Measurements from ENCODE around the gene HOXD13. TPM values are rescaled to one million over a fixed set of nuclear protein-coding genes. Genes with fewer than 3 reads are reported as not detected.

HOXD13 gene
- total RNA-seq, 4 donors from 2014 or later: not detected

- intact Hi-C loops (cut with DNase I; ENCODE audit: low total_unique reads) (loop anchor here (2.0 kb wide), 1 partner anchor 17 kb away; no protein-coding TSS in a partner anchor), in situ Hi-C loops (cut with MboI; ENCODE audit: low sequenced_read_pairs in 4 of 4) (loop anchor here in 2 of 4 donors (10.0 to 25.0 kb wide), 2 partner anchors 407 to 729 kb away; no protein-coding TSS in a partner anchor)
- TF ChIP-seq POLR2A (IDR thresholded peaks at IDR 0.05): no peak
- TF ChIP-seq CTCF (IDR thresholded peaks at IDR 0.05 in 4 of 5, conservative IDR thresholded peaks at IDR 0.05 in 1 of 5): no peak
- DNase-seq (no peak), ATAC-seq (no peak)
- Histone ChIP-seq H3K4me3 (no peak overlapping the region), H3K9me3 (no peaks in the 10 kb centered on the region), H3K36me3 (no peaks in the 10 kb centered on the region), H3K4me1 (peaks cover 3 to 6% of the 10 kb centered on the region in 2 donors), H3K27ac (no peak overlapping the region), H3K27me3 (peaks cover 96 to 98% (median 98%) of the 10 kb centered on the region in 3 donors)
Measured at GRCh38 chr2:176091329-176092258, 927 bp upstream of the HOXD13 start.

- DNase-seq: no peak
- H3K4me1 ChIP-seq: peaks cover 15 to 16% of the 10 kb centered on the region in 2 donors
- in situ Hi-C loops (cut with MboI; ENCODE audit: low sequenced_read_pairs in 4 of 4) (loop anchor here in 2 of 4 donors (10.0 to 25.0 kb wide), 2 partner anchors 409 to 731 kb away; no protein-coding TSS in a partner anchor), intact Hi-C loops (cut with DNase I; ENCODE audit: low total_unique reads) (loop anchor here (2.0 kb wide), 1 partner anchor 19 kb away; no protein-coding TSS in a partner anchor)
- H3K9me3 ChIP-seq: no peaks in the 10 kb centered on the region
- H3K36me3 ChIP-seq: no peaks in the 10 kb centered on the region
- ATAC-seq: no peak
- no peak for TF ChIP-seq CTCF (IDR thresholded peaks at IDR 0.05 in 4 of 5, conservative IDR thresholded peaks at IDR 0.05 in 1 of 5)
- no peak for TF ChIP-seq POLR2A (IDR thresholded peaks at IDR 0.05)
- H3K27ac ChIP-seq: no peak overlapping the region
- peak overlapping the region; percentile 20 to 43 (median 32) for H3K4me3 ChIP-seq
- peaks cover 97 to 100% (median 98%) of the 10 kb centered on the region in 3 donors for H3K27me3 ChIP-seq
Measured at GRCh38 chr2:176093145-176093897, 800 bp downstream of the HOXD13 start.

GRCh38 chr2:176093898-176094249, 1.4 kb downstream of the HOXD13 start:
- peak overlapping the region in 1 of 4 donors; percentile 43 for H3K4me3 ChIP-seq
- DNase-seq: no peak
- intact Hi-C loops (cut with DNase I; ENCODE audit: low total_unique reads) (loop anchor here (2.0 kb wide), 1 partner anchor 19 kb away; no protein-coding TSS in a partner anchor), in situ Hi-C loops (cut with MboI; ENCODE audit: low sequenced_read_pairs in 4 of 4) (loop anchor here in 2 of 4 donors (10.0 to 25.0 kb wide), 2 partner anchors 409 to 732 kb away; no protein-coding TSS in a partner anchor)
- no peak for ATAC-seq
- H3K27ac ChIP-seq: no peak overlapping the region
- H3K27me3 ChIP-seq: peaks cover 97 to 100% (median 98%) of the 10 kb centered on the region in 3 donors
- H3K36me3 ChIP-seq: no peaks in the 10 kb centered on the region
- H3K4me1 ChIP-seq: peaks cover 15 to 16% of the 10 kb centered on the region in 2 donors
- no peaks in the 10 kb centered on the region for H3K9me3 ChIP-seq
- no peak for TF ChIP-seq CTCF (IDR thresholded peaks at IDR 0.05 in 4 of 5, conservative IDR thresholded peaks at IDR 0.05 in 1 of 5)
- no peak for TF ChIP-seq POLR2A (IDR thresholded peaks at IDR 0.05)

- peaks cover 97 to 100% (median 98%) of the 10 kb centered on the region in 3 donors for H3K27me3 ChIP-seq
- ATAC-seq (no peak), DNase-seq (no peak)
- intact Hi-C loops (cut with DNase I; ENCODE audit: low total_unique reads): no loop called here
- no peaks in the 10 kb centered on the region for H3K36me3 ChIP-seq
- in situ Hi-C loops (cut with MboI; ENCODE audit: low sequenced_read_pairs in 4 of 4): loop anchor here in 2 of 4 donors (10.0 to 25.0 kb wide), 2 partner anchors 410 to 732 kb away; no protein-coding TSS in a partner anchor
- no peak overlapping the region for H3K4me3 ChIP-seq
- no peak overlapping the region for H3K27ac ChIP-seq
- TF ChIP-seq POLR2A (IDR thresholded peaks at IDR 0.05) (no peak), CTCF (IDR thresholded peaks at IDR 0.05 in 4 of 5, conservative IDR thresholded peaks at IDR 0.05 in 1 of 5) (no peak)
- H3K9me3 ChIP-seq: no peaks in the 10 kb centered on the region
- peaks cover 15 to 16% of the 10 kb centered on the region in 2 donors for H3K4me1 ChIP-seq
Measured at GRCh38 chr2:176094349-176094748, 1.8 kb downstream of the HOXD13 start.

Data from gastrocnemius medialis (tissue), 4 donors.